ENCODE measurements around the gene ZFYVE27.
"Not testable (repeated sequence)": the region's sequence is repeated elsewhere in the genome, so short reads cannot be mapped to it uniquely, and the experiment has no call there.

The ZFYVE27 gene

DNA sequence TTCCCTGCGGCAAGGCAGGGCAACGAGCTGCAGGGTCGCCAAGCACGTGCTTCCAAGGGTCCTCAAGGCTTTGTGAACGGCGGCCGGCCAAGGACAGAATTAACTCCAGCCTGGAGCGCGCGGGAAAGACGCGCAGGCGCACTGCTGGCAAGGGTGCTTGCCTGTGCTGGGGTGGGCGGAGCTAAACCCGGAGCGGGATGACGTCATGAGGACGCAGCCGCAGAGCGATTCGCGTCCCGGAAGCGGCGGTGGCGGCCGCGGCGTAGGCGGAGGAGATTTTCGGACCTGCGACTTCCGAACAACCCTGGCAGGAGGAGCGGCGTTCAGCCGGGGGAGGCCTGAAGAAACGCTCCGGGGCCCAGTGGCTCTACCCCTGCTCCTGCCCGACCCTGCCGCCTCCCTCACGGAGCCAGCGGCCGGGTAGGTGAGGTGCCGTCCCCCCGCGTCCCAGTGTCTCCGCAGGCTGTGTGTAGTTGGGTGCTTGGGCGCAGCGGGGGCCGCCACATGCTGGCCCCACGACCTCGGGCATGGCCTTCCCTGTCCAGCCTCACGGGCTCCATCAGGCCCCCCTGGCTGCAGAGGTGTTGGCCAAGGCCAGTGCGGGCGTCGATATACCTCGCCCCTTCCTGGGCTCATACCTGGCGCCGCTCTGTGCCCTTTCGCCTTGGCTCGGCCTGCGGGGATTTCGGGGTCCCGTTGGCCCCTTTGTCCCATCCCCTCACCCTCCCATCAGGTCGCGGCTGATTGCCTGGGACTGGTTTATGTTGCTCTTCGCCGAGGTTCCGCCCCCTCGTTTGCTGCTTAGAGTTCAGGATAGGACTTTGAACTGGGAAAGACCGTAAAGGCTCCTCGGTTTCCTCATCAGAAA lies at the start of gene ZFYVE27:
Gene ZFYVE27, plus strand, starts transcription at position 227 of the 868 bp plus-strand sequence. CDS start 1,350 bp downstream, outside the sequence.
- DNase-seq, result peak; percentile 98

- no peak for DNase-seq
These were observed 48.8 kb upstream of the ZFYVE27 start for GRCh38 chr10:97687785-97688781.

- DNase-seq, result no peak
These were observed 47.3 kb upstream of the ZFYVE27 start for GRCh38 chr10:97689559-97690020.

DNA sequence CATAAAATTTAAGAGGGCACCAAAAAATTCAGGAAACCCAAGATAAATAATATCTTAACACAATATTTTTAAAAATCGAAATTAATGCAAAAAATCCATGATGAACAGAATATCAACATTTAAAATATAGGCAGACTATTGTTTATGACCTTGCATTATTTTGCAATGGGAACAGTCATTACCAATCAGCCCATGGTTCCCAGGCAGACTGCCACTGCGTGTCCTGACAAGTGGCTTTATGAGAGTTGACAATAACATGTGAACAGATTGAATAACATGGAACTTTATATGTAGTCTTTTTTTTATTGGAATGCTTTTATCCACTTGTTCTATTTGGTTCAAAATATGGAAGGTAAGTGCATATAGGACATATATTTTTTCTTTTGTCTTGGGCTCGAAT lies 46.8 kb upstream of the ZFYVE27 start:
- DNase-seq, result no peak

GRCh38 chr10:97698072-97698655 lies 38.8 kb upstream of the ZFYVE27 start:
- not testable (repeated sequence) for DNase-seq

- DNase-seq, result peak; percentile 59
These were observed 35.4 kb upstream of the ZFYVE27 start for GRCh38 chr10:97701438-97702069.

DNA sequence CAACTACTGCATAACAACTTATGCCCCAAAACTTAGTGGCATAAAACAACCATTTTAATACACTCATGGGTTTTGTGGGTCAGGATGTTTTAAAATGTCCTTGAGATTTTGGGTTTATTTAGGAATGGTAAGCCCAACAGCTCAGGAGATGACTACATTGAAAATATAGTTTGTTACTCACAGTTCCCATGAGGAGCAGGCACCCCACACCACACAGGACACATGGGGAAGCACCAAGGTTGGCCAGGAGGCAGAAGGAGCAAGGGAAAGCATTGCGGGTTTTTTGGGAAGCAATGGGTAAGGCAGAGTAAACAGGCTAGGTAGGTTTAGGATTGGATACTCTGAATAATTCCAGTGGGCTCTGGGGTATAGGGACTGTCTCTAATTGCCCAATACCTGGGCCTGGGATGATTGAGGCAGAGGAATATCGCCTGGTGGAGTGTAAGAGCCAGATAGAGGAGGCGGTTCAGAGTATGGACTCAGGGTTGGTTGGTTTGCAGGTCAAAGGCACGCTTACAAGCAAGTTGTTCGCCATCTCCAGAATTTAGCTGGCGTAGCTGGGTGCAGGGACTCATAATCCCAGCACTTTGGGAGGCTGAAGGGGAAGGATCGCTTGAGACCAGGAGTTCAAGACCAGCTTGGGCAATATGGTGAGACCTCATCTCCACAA lies 33.4 kb upstream of the ZFYVE27 start:
- DNase-seq, result no peak

- no peak for DNase-seq
These were observed 32.6 kb upstream of the ZFYVE27 start for GRCh38 chr10:97704341-97704740.

GRCh38 chr10:97705006-97705670 lies 31.8 kb upstream of the ZFYVE27 start:
- DNase-seq, result no peak

DNA sequence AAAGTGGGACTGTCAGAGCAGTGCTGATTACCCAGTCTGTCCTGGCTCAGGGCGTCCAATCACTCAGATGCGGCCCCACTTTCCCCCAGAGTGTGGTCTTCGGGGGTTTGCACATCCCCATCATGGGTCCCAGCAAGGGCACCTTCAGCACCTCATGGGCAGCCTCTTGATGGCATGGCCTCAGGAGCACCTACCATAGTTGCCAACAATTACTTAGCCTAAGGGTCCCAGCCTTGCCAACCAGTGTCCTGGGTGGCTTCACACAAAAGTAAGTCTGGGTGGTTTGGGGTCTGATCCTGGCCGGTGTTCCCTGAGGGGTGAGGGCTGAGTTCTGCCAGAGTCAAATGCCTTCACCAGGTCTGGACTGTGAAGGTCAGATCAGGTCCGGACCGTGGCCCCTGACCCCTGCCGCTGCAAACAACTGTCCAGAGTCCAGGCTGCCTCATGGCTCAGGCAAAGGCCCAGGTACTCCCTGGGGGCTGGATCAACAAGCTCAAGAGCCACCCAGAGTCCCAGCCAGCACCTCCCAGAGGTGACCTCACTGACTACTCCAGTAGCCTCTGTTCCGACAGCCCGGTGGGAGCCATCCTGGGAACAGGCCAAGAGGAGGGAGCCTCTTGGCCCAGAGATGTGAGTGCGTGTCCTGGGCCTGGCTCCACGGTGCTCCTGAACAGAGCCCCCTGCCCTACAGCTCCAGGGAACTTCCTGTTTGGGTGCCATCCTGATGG lies 29.6 kb upstream of the ZFYVE27 start:
- no peak for DNase-seq

- no peak for DNase-seq
These were observed 28.8 kb upstream of the ZFYVE27 start for GRCh38 chr10:97708167-97708566.

GRCh38 chr10:97708976-97709946 lies 27.7 kb upstream of the ZFYVE27 start:
- DNase-seq, result peak; percentile 51

GRCh38 chr10:97711640-97712572 lies 25.0 kb upstream of the ZFYVE27 start:
- no peak for DNase-seq

DNA sequence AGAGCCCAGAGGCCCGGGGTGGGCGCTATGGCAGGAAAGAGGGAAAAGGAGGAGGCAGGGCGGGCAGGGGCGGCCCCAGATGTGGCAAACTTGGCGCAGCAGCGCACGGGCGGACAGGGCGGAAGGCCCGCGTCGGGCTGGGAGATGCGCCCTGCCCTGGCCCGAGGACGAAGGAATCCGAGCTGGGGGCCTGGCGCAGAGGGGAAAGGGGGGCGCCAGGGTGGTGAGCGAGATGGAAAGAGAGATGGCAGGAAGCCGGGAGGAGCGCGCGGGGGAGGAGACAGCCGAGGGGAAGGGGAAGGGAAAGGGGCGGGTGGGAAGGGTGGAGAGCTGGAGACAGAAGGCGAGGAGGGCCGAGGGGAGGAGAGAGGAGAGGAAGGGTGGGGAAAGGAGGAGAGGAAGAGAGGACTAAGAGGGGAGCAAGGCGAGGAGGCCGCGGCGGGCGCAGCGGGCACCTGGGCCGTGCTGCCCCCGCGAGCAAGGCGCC lies 23.5 kb upstream of the ZFYVE27 start, which contains the start of gene MARVELD1:
Gene MARVELD1, plus strand, starts transcription at position 392 of the 487 bp plus-strand sequence. CDS start 147 bp downstream, outside the sequence.
- DNase-seq, result peak; percentile 17

DNA sequence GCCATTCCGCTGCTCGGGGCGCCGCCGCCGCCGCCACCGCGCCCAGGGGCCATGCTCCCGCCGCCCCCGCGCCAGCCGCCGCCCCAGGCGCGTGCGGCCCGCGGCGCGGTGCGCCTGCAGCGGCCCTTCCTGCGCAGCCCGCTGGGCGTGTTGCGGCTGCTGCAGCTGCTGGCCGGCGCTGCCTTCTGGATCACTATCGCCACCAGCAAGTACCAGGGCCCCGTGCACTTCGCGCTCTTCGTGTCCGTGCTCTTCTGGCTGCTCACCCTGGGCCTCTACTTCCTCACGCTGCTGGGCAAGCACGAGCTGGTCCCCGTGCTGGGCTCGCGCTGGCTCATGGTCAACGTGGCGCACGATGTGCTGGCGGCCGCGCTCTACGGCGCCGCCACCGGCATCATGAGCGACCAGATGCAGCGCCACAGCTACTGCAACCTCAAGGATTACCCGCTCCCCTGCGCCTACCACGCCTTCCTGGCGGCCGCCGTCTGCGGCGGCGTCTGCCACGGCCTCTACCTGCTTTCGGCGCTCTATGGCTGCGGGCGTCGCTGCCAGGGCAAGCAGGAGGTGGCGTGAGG lies 23.0 kb upstream of the ZFYVE27 start:
- DNase-seq, result peak; percentile 63

- DNase-seq, result peak; percentile 42
These were observed 22.3 kb upstream of the ZFYVE27 start for GRCh38 chr10:97714401-97715258.
